CD4-positive, alpha-beta T cell (primary cell): ENCODE results near the gene ZNF430. TPM values are rescaled to one million over a fixed set of nuclear protein-coding genes. Genes with fewer than 3 reads are reported as not detected.

Experiments used
- ATAC-seq: fragments of 200-7000 bp; cut with Tn5 transposase; one replicate; pipeline ENCODE4 v1.10.0; 2022; ENCODE audit warnings: mild to moderate bottlenecking; ENCODE audit not compliant: poor library complexity
- CTCF ChIA-PET: fragments of 350-600 bp; sonication (Branson Sonifier 250); formaldehyde crosslinking; loops from one replicate; lab custom pipeline; 2021; ENCODE audit warnings: antibody characterized with exemption, inconsistent platforms; lab: Charles Lee
- POLR2A ChIA-PET: fragments of 350-600 bp; sonication (Branson Sonifier 250); formaldehyde crosslinking; loops from one replicate; lab custom pipeline; 2021; ENCODE audit warnings: antibody characterized with exemption, inconsistent platforms; lab: Charles Lee
- DNase-seq, 14 experiments: peaks; one replicate each; pipeline ENCODE4 v3.0.0-alpha.2; 2013 to 2020; ENCODE audit warnings: mixed read lengths in 2 of 14
- H3K27ac ChIP-seq, 2 donors: one replicate each; pipeline versions ENCODE4 v1.5.1 to v1.7.0; 2013; ENCODE audit warnings: low read length in 2 of 2, low read depth in 1 of 2, mild to moderate bottlenecking in 1 of 2
- H3K27me3 ChIP-seq, 2 experiments: 1 replicate in 1 of 2; 2 replicates in 1 of 2; pipeline versions ENCODE4 v1.6.1 to v1.7.0; 2013; ENCODE audit warnings: low read length in 2 of 2, control low read depth in 1 of 2, mild to moderate bottlenecking in 1 of 2, moderate library complexity in 1 of 2; ENCODE audit not compliant: insufficient read depth in 2 of 2, control insufficient read depth in 1 of 2
- H3K36me3 ChIP-seq: one replicate; pipeline ENCODE4 v1.6.1; 2013; ENCODE audit warnings: low read length, control low read depth; ENCODE audit not compliant: insufficient read depth
- H3K4me1 ChIP-seq: one replicate; pipeline ENCODE4 v1.6.1; 2013; ENCODE audit warnings: low read length, control low read depth; ENCODE audit not compliant: insufficient read depth
- H3K4me3 ChIP-seq: one replicate; pipeline ENCODE4 v1.5.1; 2013; ENCODE audit warnings: mild to moderate bottlenecking, low read length, moderate library complexity
- H3K9me3 ChIP-seq, 2 experiments: 1 replicate in 1 of 2; 2 replicates in 1 of 2; pipeline versions ENCODE4 v1.6.1 to v1.7.0; 2013; ENCODE audit warnings: low read length in 2 of 2, mild to moderate bottlenecking in 2 of 2, control low read depth in 1 of 2, moderate library complexity in 1 of 2; ENCODE audit not compliant: control insufficient read depth in 1 of 2, insufficient read depth in 1 of 2
- H3K27ac Mint-ChIP-seq: one replicate; pipeline ENCODE4 v1.8.0; 2020; ENCODE audit warnings: mixed read lengths
- H3K27me3 Mint-ChIP-seq: one replicate; pipeline ENCODE4 v1.8.0; 2021; ENCODE audit warnings: mixed read lengths
- H3K36me3 Mint-ChIP-seq: one replicate; pipeline ENCODE4 v1.8.0; 2021; ENCODE audit warnings: low read depth, mixed read lengths
- H3K4me1 Mint-ChIP-seq: one replicate; pipeline ENCODE4 v1.8.0; 2021; ENCODE audit warnings: low read depth, mixed read lengths
- H3K4me3 Mint-ChIP-seq: one replicate; pipeline ENCODE4 v1.8.0; 2020; ENCODE audit warnings: mild to moderate bottlenecking, mixed read lengths
- H3K9me3 Mint-ChIP-seq: one replicate; pipeline ENCODE4 v1.8.0; 2020; ENCODE audit warnings: mixed read lengths
- intact Hi-C, 2 experiments: fragments of 100-400 bp; cut with DNase I in 1 of 2; cut with micrococcal nuclease in 1 of 2; formaldehyde crosslinking; loops; one replicate each; pipeline versions ENCODE4 v1.15.1 to v1.9.0; 2023 to 2025; cut with DNase I, micrococcal nuclease
- total RNA-seq, 174 experiments: library from RNA in 2 of 174; stranded (reverse) in 2 of 174; gene quantifications; one replicate each; pipeline ENCODE4 v1.2.3 and lab custom pipeline; 2021 to 2026
- TF ChIP-seq, protein P1 (sequence below): fragments of 200-600 bp; IDR thresholded peaks from one replicate; pipeline ENCODE4 v1.8.0; 2022; ENCODE audit warnings: antibody characterized with exemption, mild to moderate bottlenecking

Gene ZNF430
- total RNA-seq, 2 experiments from 2014 or later: 40.5 to 43.8 TPM

DNA sequence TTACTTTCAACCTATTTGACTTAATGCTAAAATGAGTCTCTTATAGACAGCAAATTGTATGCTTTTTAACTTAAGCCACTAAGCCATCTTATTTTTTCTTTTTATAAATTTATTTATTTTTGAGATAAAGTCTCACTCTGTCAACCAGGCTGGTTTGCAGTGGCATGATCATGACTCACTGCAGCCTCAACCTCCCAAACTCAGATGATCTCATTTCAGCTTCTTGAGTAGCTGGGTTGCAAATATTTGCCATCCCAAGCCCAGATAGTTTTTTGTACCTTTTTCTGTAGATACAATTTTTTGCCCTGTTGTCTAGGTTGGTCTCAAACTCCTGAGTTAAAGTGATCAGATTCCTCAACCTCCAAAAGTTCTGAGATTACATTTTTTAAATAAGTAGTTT, 88.7 kb downstream of the ZNF430 start:
- no peak overlapping the region for H3K27ac ChIP-seq
- no peak overlapping the region for H3K27ac Mint-ChIP-seq
- no peaks in the 10 kb centered on the region for H3K27me3 ChIP-seq
- intact Hi-C loops: no loop called here
- H3K36me3 Mint-ChIP-seq: peaks cover 83% of the 10 kb centered on the region
- peaks cover 15% of the 10 kb centered on the region for H3K9me3 Mint-ChIP-seq
- TF ChIP-seq, protein P1, sequence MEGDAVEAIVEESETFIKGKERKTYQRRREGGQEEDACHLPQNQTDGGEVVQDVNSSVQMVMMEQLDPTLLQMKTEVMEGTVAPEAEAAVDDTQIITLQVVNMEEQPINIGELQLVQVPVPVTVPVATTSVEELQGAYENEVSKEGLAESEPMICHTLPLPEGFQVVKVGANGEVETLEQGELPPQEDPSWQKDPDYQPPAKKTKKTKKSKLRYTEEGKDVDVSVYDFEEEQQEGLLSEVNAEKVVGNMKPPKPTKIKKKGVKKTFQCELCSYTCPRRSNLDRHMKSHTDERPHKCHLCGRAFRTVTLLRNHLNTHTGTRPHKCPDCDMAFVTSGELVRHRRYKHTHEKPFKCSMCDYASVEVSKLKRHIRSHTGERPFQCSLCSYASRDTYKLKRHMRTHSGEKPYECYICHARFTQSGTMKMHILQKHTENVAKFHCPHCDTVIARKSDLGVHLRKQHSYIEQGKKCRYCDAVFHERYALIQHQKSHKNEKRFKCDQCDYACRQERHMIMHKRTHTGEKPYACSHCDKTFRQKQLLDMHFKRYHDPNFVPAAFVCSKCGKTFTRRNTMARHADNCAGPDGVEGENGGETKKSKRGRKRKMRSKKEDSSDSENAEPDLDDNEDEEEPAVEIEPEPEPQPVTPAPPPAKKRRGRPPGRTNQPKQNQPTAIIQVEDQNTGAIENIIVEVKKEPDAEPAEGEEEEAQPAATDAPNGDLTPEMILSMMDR: no peak
- H3K4me3 Mint-ChIP-seq: no peak overlapping the region
- H3K4me1 Mint-ChIP-seq: peaks cover 7% of the 10 kb centered on the region
- H3K27me3 Mint-ChIP-seq: no peaks in the 10 kb centered on the region
- DNase-seq (no peak), ATAC-seq (no peak)
- ChIA-PET POLR2A (no interaction called here), CTCF (no interaction called here)
- peaks cover 3% of the 10 kb centered on the region for H3K36me3 ChIP-seq
- no peak overlapping the region for H3K4me3 ChIP-seq
- no peaks in the 10 kb centered on the region for H3K4me1 ChIP-seq
- peaks cover 0 to 15% of the 10 kb centered on the region in 2 experiments for H3K9me3 ChIP-seq

Other genes starting within 250 kb of the ZNF430 start
- 1 to 10 TPM; 6.4 to 7.4 TPM for gene ZNF66, start 244.4 kb upstream of the ZNF430 start, total RNA-seq
- 1 to 10 TPM; 3.4 to 4.7 TPM for gene ZNF85, start 97.4 kb upstream of the ZNF430 start, total RNA-seq
- 10 to 100 TPM in 1 of 2 experiments, 1 to 10 TPM in 1; 8.0 to 10.0 TPM for gene ZNF714, start 61.5 kb downstream of the ZNF430 start, total RNA-seq
- 10 to 100 TPM; 24.6 to 25.9 TPM for gene ZNF431, start 121.4 kb downstream of the ZNF430 start, total RNA-seq